GM12801 (cell line): Measurements from ENCODE around the gene ARID4A.

Source experiments
- CTCF ChIP-seq: IDR thresholded peaks from one replicate; pipeline ENCODE4 v1.5.1; 2011; ENCODE audit warnings: control low read depth; ENCODE audit not compliant: insufficient read length; ENCODE audit errors: extremely low read depth

Gene ARID4A

GRCh38 chr14:58354808-58355207 is 56.5 kb downstream of the ARID4A start:
- TF ChIP-seq CTCF, result no peak

GRCh38 chr14:58356268-58356667 is 57.9 kb downstream of the ARID4A start:
- TF ChIP-seq CTCF, result no peak

GRCh38 chr14:58362798-58363412 is 64.5 kb downstream of the ARID4A start:
- TF ChIP-seq CTCF, result no peak

- TF ChIP-seq CTCF, result no peak
These were observed 66.0 kb downstream of the ARID4A start for GRCh38 chr14:58364316-58364715.

GRCh38 chr14:58367296-58367695 is 68.9 kb downstream of the ARID4A start:
- TF ChIP-seq CTCF, result no peak

GRCh38 chr14:58368956-58369355 is 70.6 kb downstream of the ARID4A start:
- TF ChIP-seq CTCF, result no peak

GRCh38 chr14:58376791-58377190 is 78.4 kb downstream of the ARID4A start:
- no peak for TF ChIP-seq CTCF

- TF ChIP-seq CTCF, result no peak
These were observed 92.5 kb downstream of the ARID4A start for GRCh38 chr14:58390830-58391229.
